Measurements from ENCODE around the gene DDOST.

DNA sequence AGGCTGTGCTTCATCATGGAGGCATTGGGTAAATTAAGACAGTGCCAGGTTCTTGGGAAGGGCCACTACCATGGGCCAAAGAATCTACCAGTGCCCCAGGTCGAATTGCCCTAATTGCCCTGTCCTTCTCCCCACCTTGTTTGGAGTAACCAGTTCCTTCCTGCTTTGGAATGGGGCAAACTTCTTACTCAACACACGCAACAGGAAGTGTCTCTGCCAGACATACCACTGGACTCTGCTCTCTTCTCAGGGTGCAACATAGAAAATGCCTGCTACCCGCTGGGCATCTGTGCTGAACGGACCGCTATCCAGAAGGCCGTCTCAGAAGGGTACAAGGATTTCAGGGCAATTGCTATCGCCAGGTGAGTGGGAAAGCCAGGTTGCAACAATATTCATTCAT lies 56.5 kb downstream of the DDOST start:
- TF ChIP-seq, protein P1, sequence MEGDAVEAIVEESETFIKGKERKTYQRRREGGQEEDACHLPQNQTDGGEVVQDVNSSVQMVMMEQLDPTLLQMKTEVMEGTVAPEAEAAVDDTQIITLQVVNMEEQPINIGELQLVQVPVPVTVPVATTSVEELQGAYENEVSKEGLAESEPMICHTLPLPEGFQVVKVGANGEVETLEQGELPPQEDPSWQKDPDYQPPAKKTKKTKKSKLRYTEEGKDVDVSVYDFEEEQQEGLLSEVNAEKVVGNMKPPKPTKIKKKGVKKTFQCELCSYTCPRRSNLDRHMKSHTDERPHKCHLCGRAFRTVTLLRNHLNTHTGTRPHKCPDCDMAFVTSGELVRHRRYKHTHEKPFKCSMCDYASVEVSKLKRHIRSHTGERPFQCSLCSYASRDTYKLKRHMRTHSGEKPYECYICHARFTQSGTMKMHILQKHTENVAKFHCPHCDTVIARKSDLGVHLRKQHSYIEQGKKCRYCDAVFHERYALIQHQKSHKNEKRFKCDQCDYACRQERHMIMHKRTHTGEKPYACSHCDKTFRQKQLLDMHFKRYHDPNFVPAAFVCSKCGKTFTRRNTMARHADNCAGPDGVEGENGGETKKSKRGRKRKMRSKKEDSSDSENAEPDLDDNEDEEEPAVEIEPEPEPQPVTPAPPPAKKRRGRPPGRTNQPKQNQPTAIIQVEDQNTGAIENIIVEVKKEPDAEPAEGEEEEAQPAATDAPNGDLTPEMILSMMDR (IDR thresholded peaks at IDR 0.05): no peak
- TF ChIP-seq POLR2A (IDR thresholded peaks at IDR 0.05): no peak
